HG02588 (cell line): ENCODE results near the gene TRIM46.
"Not testable (repeated sequence)": the region's sequence is repeated elsewhere in the genome, so short reads cannot be mapped to it uniquely, and the experiment has no call there.

Source experiments
- ATAC-seq: cut with Tn5 transposase; IDR thresholded peaks from one replicate; pipeline ENCODE4 v1.9.1; 2021; ENCODE audit warnings: mild to moderate bottlenecking, moderate library complexity; ENCODE audit not compliant: unreplicated experiment

TRIM46 gene

DNA sequence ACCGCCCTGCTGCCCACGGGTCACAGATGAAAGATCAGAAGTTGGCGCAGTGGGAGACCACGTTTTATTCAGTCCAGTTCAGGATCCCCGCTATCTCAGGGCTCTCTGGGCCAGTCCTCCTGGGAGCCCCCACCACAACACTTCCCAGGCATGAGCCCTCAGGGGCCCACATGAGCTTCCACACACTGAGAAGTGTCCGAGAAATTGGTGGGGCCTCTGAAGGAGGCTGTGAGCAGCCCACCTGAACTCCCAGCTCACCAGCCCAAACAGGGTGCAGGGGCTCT lies 12.1 kb downstream of the TRIM46 start:
- ATAC-seq, result peak; percentile 15

- no peak for ATAC-seq
Observed at GRCh38 chr1:155186067-155186793, 12.6 kb downstream of the TRIM46 start.

DNA sequence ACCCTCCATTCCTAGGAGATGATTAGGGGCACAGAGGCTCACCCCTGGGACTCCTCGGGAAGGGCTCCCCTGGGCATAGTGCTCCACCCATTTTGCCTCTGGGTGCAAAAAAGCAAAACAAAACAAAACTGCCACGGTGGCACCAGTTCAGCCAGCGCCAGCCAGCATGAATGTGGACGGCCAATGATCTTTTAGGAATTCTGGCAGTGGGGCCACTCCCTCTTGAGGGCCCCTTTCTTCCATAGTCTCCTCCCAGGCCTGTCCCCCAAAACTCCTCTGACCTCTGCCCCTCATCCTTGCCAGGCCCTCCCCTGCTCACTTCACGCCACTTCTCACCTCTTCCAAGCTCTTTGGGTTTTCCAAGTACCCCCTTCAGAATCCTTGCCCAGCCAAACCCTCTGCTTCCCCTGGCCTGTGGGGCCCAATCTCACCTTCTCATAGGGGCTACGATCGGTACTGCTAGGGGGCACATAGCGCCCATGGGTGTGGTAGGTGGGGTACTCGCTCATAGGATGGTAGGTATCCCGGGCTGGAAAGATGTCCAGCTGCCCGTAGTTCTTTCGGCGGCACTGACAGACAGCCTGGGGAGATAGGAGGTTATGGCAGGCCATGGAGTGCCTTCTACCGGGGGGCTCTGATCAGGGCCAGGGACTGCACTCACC lies 13.3 kb downstream of the TRIM46 start:
- ATAC-seq, result no peak

- no peak for ATAC-seq
Observed at GRCh38 chr1:155187456-155187891, 13.8 kb downstream of the TRIM46 start.

- ATAC-seq, result no peak
Observed at GRCh38 chr1:155188268-155188667, 14.6 kb downstream of the TRIM46 start.

- ATAC-seq, result not testable (repeated sequence)
Observed at GRCh38 chr1:155189926-155190325, 16.3 kb downstream of the TRIM46 start.

DNA sequence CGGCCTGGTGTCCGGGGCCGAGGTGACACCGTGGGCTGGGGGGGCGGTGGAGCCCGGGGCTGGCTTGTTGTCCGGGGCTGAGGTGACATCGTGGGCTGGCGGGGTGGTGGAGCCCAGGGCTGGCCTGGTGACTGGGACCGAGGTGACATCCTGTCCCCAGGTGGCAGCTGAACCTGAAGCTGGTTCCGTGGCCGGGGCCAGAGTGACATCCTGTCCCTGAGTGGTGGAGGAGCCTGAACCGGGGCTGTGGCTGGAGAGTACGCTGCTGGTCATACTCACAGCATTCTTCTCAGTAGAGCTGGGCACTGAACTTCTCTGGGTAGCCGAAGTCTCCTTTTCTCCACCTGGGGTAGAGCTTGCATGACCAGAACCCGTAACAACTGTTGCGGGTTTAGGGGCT lies 18.3 kb downstream of the TRIM46 start:
- no peak for ATAC-seq

DNA sequence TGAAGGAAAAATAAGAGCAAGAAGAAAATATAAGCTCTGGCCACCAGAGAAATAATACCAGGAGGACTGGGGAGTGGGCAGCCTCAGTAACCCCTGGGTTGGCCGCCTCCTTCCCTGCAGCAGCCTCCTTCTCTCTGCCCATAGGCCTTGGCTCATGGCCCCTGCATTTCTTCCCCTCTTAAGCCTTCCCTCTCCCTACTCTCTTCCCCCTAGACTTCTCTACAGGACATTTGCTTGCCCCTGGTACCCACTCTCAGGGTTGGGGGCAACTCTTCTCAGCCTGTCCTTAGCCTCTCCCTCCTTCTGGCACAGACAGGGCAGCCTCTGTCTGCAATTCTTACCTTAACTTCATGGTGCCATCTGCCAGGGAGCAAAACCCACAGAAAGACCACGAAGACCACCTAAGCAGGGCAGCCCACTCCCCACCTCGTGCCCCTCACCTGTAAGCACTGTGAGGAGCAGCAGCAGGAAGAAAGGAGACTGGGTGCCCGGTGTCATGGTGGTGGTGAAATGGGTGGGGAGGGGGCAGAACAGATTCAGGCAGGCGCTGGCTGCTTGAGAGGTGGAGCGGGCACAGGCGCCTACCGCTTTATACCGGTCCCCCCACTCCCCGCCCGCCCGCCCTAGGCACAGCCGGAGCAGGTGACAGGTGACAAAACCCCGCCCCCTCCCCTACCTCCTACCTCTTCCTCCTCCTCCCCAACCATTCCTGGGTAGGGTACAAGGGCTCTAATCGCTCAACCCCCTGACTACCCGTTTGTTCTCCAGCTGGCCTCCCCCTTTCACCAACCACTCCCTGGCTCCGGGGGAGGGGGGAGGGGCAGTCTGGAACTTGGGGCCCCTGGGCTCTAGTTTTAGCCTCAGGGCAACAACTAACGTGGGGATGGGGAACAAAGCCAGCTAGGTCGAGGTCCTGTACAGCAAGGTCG lies 19.0 kb downstream of the TRIM46 start:
- no peak for ATAC-seq

DNA sequence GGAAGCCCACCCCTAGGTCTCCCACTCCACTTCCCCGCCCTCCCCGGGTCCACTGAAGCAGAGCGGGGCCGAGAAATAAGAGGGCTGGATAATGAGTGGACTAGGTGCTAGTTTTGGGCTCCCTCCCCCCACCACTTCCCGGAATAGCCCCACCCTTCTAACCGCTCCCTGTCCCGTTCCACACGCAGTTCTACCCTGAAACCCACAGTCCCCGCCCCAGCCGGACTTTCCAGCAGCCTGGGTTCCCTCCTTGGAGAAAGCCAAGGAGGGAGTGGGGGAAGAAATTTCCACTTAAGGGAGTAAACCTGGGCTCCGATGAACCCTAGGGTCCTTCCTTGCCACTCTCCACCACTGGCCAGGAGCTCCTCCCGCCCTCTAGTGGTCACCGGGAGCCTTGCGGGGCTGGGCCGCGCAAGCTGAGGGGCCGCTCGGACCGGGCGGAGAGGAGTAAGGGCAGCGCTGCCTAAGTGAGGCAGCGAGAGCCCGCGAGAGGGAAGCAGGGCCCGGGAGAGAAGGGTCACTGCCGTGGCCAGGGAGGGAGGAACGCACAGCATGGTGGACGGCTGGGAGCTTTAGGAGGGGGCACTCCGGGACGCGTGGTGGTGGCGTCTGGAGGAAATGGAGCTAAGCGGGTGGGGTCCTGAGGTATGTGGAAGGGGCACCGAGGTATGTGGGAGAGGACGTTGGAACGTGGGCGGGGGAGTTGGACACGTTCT lies 19.8 kb downstream of the TRIM46 start:
- ATAC-seq, result peak; percentile 66

- ATAC-seq, result not testable (repeated sequence)
Observed at GRCh38 chr1:155193991-155194240, 20.3 kb downstream of the TRIM46 start.

DNA sequence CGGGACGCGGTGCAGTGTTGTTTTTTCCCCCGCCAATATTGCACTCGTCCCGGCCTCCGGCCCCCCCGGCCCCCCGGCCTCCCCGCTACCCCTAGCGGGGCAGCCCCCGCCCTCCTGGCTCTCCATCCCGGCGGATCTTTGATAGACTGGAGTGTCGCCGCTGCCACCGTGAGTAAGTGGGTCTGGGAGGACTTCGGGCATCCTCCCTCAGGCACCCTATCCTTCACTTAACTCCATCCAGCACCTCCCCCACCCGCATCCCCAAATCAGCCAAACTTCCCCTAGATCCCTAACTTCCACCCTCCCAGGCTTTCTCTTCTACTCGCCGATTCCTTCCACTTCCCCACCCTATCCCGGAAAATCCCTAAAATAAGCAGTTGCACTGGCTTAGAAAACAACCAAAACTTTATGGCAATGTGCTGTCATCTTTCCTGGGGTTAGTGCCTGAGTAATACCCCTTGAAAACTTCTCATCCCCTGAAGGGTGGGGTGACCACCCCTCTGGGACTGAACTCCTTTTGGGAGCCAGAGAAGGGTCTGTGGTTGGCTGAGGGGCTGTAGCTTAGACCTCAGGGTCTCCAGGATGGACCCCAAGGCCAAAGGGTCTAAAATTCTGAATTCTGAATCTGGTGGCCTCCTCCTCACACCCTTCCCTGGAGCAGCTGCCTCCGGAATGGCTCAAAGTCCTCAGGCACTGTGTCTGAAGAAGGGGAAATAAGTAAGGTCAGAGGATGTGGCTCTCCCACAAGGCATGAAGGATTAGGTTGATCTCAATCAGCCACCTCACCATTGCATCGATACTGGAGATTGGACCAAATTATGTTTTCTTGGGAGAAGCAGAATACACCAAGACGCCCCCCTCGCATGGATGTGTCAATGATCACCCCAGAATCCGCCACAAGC lies 21.8 kb downstream of the TRIM46 start:
- no peak for ATAC-seq

DNA sequence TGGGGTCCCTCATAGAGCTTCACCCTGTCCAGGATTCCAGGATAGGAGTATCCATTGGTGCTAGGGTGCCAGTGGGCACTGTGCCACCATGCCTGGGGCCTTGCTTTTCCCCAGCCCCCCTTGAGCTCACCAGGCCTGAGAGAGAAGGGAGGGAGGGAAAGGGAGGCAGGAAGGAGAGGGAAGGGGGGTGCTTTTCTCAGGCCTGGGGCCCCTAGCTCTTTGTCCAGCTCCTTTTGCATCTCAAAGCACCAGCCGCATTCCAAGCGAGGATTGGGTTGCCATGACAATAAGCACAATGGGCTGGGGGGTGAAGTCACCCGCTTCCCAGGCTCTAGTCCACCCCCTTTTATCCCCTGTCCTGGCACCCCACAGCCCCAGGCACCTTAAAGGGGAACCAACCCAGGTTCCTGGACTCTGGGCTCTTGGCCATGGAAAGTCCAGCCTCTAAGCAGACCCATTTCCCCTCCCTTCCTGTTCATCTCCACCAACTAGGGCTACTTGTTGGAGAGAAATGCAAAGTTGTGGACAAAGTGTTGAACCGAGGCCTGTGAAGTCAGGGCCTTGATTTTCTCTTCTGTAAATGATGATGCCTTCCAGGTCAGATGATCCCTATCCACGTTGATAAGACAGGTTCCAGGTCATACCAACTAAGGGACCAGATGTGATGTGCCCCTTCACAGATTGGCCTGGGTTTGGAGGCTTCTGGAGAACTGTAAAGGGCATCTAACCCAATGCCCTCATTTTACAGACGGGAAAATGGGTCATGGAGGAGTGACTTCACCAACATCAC lies 22.6 kb downstream of the TRIM46 start:
- no peak for ATAC-seq

DNA sequence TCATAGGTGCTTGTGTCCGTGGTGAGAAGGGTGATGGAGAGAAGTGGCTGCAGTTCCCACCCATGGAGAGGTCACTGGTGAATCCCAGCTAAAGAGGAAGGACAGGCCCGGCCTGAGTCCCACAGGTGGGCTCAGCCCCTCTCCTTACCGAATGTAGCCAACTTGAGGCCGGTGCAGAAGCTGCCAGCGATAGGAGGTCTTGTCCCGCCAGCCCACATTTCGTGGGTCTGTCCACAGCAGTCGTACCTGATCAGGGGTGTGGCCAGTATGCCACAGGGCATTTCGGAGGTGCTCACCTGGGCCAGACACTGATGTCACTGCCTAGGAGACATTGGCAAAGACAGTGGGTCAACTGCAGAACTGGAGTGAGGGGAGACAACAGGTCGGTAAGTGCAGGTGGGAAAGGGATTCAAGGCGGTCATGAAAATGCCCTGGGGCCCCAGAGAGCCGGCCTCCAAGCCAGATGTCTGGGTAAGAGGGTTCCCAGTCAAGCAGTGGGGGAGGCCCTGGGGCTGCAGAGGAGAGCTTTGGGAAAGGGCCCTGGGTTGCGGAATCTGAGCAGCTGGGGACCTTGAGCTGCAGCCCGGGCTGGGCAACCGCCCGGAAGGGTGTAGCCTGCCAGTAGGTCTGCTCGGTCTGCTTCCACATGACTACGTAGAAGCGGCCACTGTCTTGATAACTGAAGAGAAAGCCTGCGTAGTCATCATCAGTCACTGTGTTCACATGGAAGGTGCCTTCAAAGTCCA lies 23.4 kb downstream of the TRIM46 start:
- no peak for ATAC-seq

DNA sequence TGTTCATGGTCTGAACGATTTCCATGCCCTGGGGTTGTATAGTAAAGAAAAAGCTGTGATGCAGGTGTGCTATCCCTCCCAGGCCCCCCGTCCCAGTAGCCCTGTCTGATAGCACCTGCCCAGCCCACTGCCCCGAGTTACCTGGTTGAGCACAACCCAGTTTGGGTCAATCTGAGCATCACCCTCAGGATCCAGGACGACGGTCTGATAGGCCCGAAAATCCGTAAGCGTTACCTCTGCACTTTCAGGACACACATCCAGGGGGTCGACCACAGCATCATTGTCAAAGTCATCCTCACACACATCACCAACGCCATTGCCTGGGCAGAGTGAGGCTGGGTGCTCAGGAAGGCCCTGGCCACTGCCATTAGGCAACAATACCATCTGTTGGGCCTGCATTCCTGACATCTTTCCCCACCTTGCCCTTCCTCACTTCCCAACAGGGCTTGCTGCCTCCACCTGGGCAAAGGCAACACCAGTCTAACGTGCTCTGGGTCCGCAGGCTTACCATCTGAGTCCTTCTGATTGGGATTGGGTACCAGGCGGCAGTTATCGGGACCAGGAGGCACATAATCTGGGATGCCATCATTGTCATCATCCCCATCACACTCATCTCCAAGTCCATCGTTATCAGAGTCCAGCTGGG lies 24.4 kb downstream of the TRIM46 start:
- no peak for ATAC-seq

GRCh38 chr1:155198547-155198906 lies 24.9 kb downstream of the TRIM46 start:
- no peak for ATAC-seq

- no peak for ATAC-seq
Observed at GRCh38 chr1:155199792-155200191, 26.1 kb downstream of the TRIM46 start.

- no peak for ATAC-seq
Observed at GRCh38 chr1:155200920-155201319, 27.3 kb downstream of the TRIM46 start.

DNA sequence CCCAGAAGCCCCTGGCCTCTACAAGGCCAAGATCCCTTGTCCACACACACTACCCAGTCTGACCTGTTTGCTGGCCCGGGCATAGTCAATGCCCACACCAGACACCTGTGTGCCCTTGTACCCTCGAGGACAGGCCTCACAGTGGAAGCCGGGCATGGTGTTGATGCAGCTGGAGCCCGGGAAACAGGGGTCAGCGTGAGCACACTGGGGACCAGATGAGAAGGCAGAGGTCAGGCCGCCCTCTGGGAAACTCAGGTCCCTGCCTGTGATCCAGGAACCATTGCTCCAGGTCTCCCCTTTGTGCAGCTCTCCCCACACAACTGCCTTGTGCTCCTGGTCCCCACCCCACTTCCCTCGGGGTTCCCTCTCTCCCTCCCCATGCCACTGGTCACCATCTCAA lies 28.5 kb downstream of the TRIM46 start:
- no peak for ATAC-seq
